Epithelial cell of proximal tubule (primary cell): ENCODE data around the gene ADD1. TPM values are rescaled to one million over a fixed set of nuclear protein-coding genes. Genes with fewer than 3 reads are reported as not detected.

Source experiments
- DNase-seq: peaks from one replicate; pipeline ENCODE4 v3.0.0-alpha.2; 2011; ENCODE audit warnings: low read depth
- H3K4me3 ChIP-seq: 2 replicates; pipeline ENCODE4 v1.5.1; 2011; ENCODE audit warnings: low read depth, mild to moderate bottlenecking, low read length
- CTCF ChIP-seq: conservative IDR thresholded peaks from 2 replicates; pipeline ENCODE4 v1.5.1; 2012; ENCODE audit warnings: low read depth, mild to moderate bottlenecking, low read length
- total RNA-seq: library from RNA; depleted of rRNA; stranded (reverse); fragments of >200 nt; gene quantifications from 2 replicates; pipeline ENCODE4 v1.2.3, GENCODE V29; 2015

Gene ADD1
- total RNA-seq, 1 donor from 2014 or later, result 222 TPM

GRCh38 chr4:2824329-2824835 lies 19.3 kb upstream of the ADD1 start:
- no peak for TF ChIP-seq CTCF
- no peak for DNase-seq
- no peak overlapping the region for H3K4me3 ChIP-seq

DNA sequence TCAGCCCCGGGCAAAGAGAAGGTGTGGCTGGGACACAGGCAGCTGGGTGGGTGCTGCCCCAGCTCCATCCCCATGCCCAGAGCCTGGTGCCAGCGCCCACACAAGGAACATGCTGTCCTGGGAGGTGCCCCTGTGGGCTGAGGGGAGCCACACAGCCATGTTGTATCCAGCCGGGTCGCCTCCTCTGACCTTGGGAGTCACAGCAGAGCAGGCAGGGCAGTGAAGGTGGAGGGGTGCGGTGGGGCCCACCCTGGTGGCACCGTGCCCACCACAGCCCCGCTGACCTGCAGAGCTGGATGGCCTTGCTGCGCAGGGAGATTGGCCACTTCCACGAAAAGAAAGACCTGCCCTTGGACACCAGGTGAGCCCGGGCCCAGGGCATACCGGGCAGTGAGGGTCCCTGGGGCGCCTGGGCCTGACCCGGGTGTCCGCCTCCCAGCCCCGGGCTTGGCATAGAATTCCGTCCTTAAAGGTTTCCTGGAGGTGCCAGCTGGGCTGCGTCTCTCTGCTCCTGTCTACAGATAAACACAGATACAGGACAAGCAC lies 18.7 kb upstream of the ADD1 start:
- DNase-seq, result no peak
- H3K4me3 ChIP-seq, result no peak overlapping the region
- no peak for TF ChIP-seq CTCF

DNA sequence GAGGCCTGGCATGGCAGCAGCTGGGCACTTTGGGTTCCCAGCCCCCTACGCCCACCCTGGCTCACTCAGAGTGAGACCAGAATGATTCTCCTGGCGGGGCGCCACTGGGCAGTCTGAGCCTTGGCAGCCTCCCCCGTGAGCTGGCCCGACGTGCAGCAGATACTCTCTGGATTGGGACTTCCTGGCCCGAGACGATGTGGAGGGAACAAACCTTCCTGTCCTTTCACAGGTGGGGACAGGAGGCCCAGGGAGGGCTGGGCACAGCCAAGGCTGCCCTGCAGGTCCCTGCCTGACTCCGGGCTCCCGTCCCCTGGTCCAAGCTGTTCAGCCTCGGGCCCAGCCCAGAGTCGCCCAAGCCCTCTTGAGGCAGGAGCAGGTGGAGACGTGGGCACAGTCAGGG lies 17.9 kb upstream of the ADD1 start:
- DNase-seq, result no peak
- no peak overlapping the region for H3K4me3 ChIP-seq

GRCh38 chr4:2827071-2827873 lies 16.4 kb upstream of the ADD1 start:
- TF ChIP-seq CTCF, result no peak
- no peak for DNase-seq
- H3K4me3 ChIP-seq, result no peak overlapping the region

More for the DNA sequence above, 17.9 kb upstream of the ADD1 start:
- TF ChIP-seq CTCF, result no peak

- TF ChIP-seq CTCF, result no peak
- no peak for DNase-seq
- no peak overlapping the region for H3K4me3 ChIP-seq
These were observed 15.5 kb upstream of the ADD1 start for GRCh38 chr4:2827874-2828751.

GRCh38 chr4:2828758-2829181 lies 14.9 kb upstream of the ADD1 start:
- TF ChIP-seq CTCF, result no peak
- H3K4me3 ChIP-seq, result no peak overlapping the region
- DNase-seq, result no peak
